Osteoblast (primary cell): ENCODE data around the gene OCA2. TPM values are rescaled to one million over a fixed set of nuclear protein-coding genes. Genes with fewer than 3 reads are reported as not detected.
A peak's percentile ranks its signal among the peaks of the same experiment; 100 is the strongest.

ENCODE experiments used
- DNase-seq: peaks from one replicate; pipeline ENCODE4 v3.0.0; 2011; ENCODE audit warnings: low spot score, mixed read lengths; ENCODE audit not compliant: insufficient read length; ENCODE audit errors: missing footprints
- H2AFZ ChIP-seq: 2 replicates; pipeline ENCODE4 v1.6.0; 2011; ENCODE audit warnings: mild to moderate bottlenecking, low read length
- H3K27ac ChIP-seq: 2 replicates; pipeline ENCODE4 v1.5.1; 2011; ENCODE audit warnings: mild to moderate bottlenecking, low read depth, low read length, moderate library complexity
- H3K27me3 ChIP-seq: 2 replicates; pipeline ENCODE4 v1.6.0; 2012; ENCODE audit warnings: mild to moderate bottlenecking, control low read depth, inconsistent platforms, low read length, moderate library complexity; ENCODE audit not compliant: insufficient read depth
- H3K36me3 ChIP-seq: 2 replicates; pipeline ENCODE4 v1.5.1; 2011; ENCODE audit warnings: mild to moderate bottlenecking, low read length, control low read depth, moderate library complexity; ENCODE audit not compliant: insufficient read depth
- H3K4me1 ChIP-seq: 2 replicates; pipeline ENCODE4 v1.5.1; 2011; ENCODE audit warnings: mild to moderate bottlenecking, low read length, control low read depth, moderate library complexity; ENCODE audit not compliant: insufficient read depth
- H3K4me2 ChIP-seq: 2 replicates; pipeline ENCODE4 v1.6.0; 2011; ENCODE audit warnings: mild to moderate bottlenecking, low read length; ENCODE audit not compliant: insufficient read depth
- H3K4me3 ChIP-seq: fragments of 200-600 bp; sonication (generic); 3 replicates; pipeline ENCODE4 v1.5.1; 2012; ENCODE audit warnings: mild to moderate bottlenecking, low read length, inconsistent platforms; ENCODE audit not compliant: insufficient read depth
- H3K79me2 ChIP-seq: 2 replicates; pipeline ENCODE4 v1.6.0; 2012; ENCODE audit warnings: mild to moderate bottlenecking, low read length, control low read depth, inconsistent platforms; ENCODE audit not compliant: insufficient read depth
- H3K9me3 ChIP-seq: 2 replicates; pipeline ENCODE4 v1.5.1; 2011; ENCODE audit warnings: low read depth, low read length, control low read depth
- H4K20me1 ChIP-seq: 2 replicates; pipeline ENCODE4 v1.6.0; 2012; ENCODE audit warnings: mild to moderate bottlenecking, low read length, control low read depth; ENCODE audit not compliant: insufficient read depth
- CTCF ChIP-seq: IDR thresholded peaks from 2 replicates; pipeline ENCODE4 v1.5.1; 2011; ENCODE audit warnings: mild to moderate bottlenecking, low read depth, low read length, moderate library complexity; ENCODE audit errors: extremely low read depth
- total RNA-seq: library from RNA; depleted of rRNA; stranded (reverse); fragments of >200 nt; gene quantifications from 2 replicates; pipeline ENCODE4 v1.2.3, GENCODE V29; 2012

Gene OCA2
- total RNA-seq, 1 donor = not detected

- Histone ChIP-seq H3K4me3 (peak overlapping the region; percentile 71), H3K36me3 (peaks cover 19% of the 10 kb centered on the region), H2AFZ (no peak overlapping the region), H3K27me3 (no peaks in the 10 kb centered on the region), H3K4me1 (no peaks in the 10 kb centered on the region), H3K9me3 (no peaks in the 10 kb centered on the region), H3K27ac (no peak overlapping the region), H3K4me2 (peak overlapping the region; percentile 88), H4K20me1 (no peaks in the 10 kb centered on the region), H3K79me2 (no peaks in the 10 kb centered on the region)
- DNase-seq = peak; percentile 18
- TF ChIP-seq CTCF = no peak
Observed at GRCh38 chr15:28107904-28108275, 8.8 kb upstream of the OCA2 start.

- H2AFZ ChIP-seq = peak overlapping the region; percentile 68
- H3K4me3 ChIP-seq = peak overlapping the region; percentile 71
- H3K27ac ChIP-seq = no peak overlapping the region
- H3K79me2 ChIP-seq = no peaks in the 10 kb centered on the region
- peak; percentile 86 for DNase-seq
- H3K4me2 ChIP-seq = peak overlapping the region; percentile 88
- H3K27me3 ChIP-seq = no peaks in the 10 kb centered on the region
- no peak for TF ChIP-seq CTCF
- peaks cover 15% of the 10 kb centered on the region for H3K36me3 ChIP-seq
- H4K20me1 ChIP-seq = no peaks in the 10 kb centered on the region
- no peaks in the 10 kb centered on the region for H3K9me3 ChIP-seq
- no peaks in the 10 kb centered on the region for H3K4me1 ChIP-seq
Observed at GRCh38 chr15:28107111-28107903, 8.2 kb upstream of the OCA2 start.

- no peaks in the 10 kb centered on the region for H3K9me3 ChIP-seq
- H3K4me3 ChIP-seq = peak overlapping the region; percentile 71
- H4K20me1 ChIP-seq = no peaks in the 10 kb centered on the region
- DNase-seq = peak; percentile 92
- peak overlapping the region; percentile 88 for H3K4me2 ChIP-seq
- no peaks in the 10 kb centered on the region for H3K27me3 ChIP-seq
- no peak overlapping the region for H3K27ac ChIP-seq
- H3K4me1 ChIP-seq = no peaks in the 10 kb centered on the region
- H3K79me2 ChIP-seq = no peaks in the 10 kb centered on the region
- no peak for TF ChIP-seq CTCF
- H2AFZ ChIP-seq = no peak overlapping the region
- peaks cover 7% of the 10 kb centered on the region for H3K36me3 ChIP-seq
Observed at GRCh38 chr15:28106294-28107110, 7.4 kb upstream of the OCA2 start.

- H3K4me2 ChIP-seq = no peak overlapping the region
- no peak overlapping the region for H3K4me3 ChIP-seq
- H3K4me1 ChIP-seq = no peaks in the 10 kb centered on the region
- no peaks in the 10 kb centered on the region for H3K27me3 ChIP-seq
- H4K20me1 ChIP-seq = no peaks in the 10 kb centered on the region
- no peak overlapping the region for H2AFZ ChIP-seq
- H3K27ac ChIP-seq = no peak overlapping the region
- no peaks in the 10 kb centered on the region for H3K79me2 ChIP-seq
- no peak for TF ChIP-seq CTCF
- H3K9me3 ChIP-seq = no peaks in the 10 kb centered on the region
- peaks cover under 1% of the 10 kb centered on the region for H3K36me3 ChIP-seq
- DNase-seq = peak; percentile 30
Observed at GRCh38 chr15:28105793-28106192, 6.7 kb upstream of the OCA2 start.
